Gastrocnemius medialis (tissue), 4 donors: ENCODE data around the gene SYF2. TPM values are rescaled to one million over a fixed set of nuclear protein-coding genes. Genes with fewer than 3 reads are reported as not detected.
"Not testable (repeated sequence)": the region's sequence is repeated elsewhere in the genome, so short reads cannot be mapped to it uniquely, and the experiment has no call there.

Experiments used
- ATAC-seq, 2 donors: fragments of 150-250 bp; one replicate each; pipeline ENCODE4 v1.9.1; 2016
- DNase-seq, 2 donors: peaks; one replicate each; pipeline ENCODE4 v3.0.0-alpha.2; 2019
- H3K27ac ChIP-seq, 4 donors: fragments of 200-600 bp; sonication (generic); 1 replicate in 1 of 4; 2 replicates in 3 of 4; pipeline ENCODE4 v1.5.1; 2016 to 2018; ENCODE audit warnings: mild to moderate bottlenecking in 2 of 4, moderate library complexity in 1 of 4
- H3K27me3 ChIP-seq, 3 donors: fragments of 200-600 bp; sonication (generic) in 2 of 3; 1 replicate in 1 of 3; 2 replicates in 2 of 3; pipeline versions ENCODE4 v1.5.1 to v1.6.0; 2016 to 2019; ENCODE audit warnings: mild to moderate bottlenecking in 1 of 3, moderate library complexity in 1 of 3
- H3K36me3 ChIP-seq, 2 donors: fragments of 200-600 bp; sonication (generic) in 1 of 2; one replicate each; pipeline ENCODE4 v1.5.1; 2017 to 2018
- H3K4me1 ChIP-seq, 2 donors: fragments of 200-600 bp; sonication (generic) in 1 of 2; one replicate each; pipeline ENCODE4 v1.5.1; 2016 to 2017; ENCODE audit warnings: mild to moderate bottlenecking in 2 of 2
- H3K4me3 ChIP-seq, 4 donors: fragments of 200-600 bp; sonication (generic) in 3 of 4; 1 replicate in 1 of 4; 2 replicates in 3 of 4; pipeline ENCODE4 v1.5.1; 2016 to 2019; ENCODE audit warnings: mild to moderate bottlenecking in 2 of 4
- H3K9me3 ChIP-seq, 3 donors: fragments of 200-600 bp; sonication (generic) in 2 of 3; 1 replicate in 1 of 3; 2 replicates in 2 of 3; pipeline ENCODE4 v1.5.1; 2016 to 2019
- CTCF ChIP-seq, 5 experiments: fragments of 450-650 bp in 3 of 5; fragments of 200-600 bp in 2 of 5; sonication (generic) in 2 of 5; IDR thresholded peaks in 4 of 5; conservative IDR thresholded peaks in 1 of 5; 1 replicate in 4 of 5; 2 replicates in 1 of 5; pipeline ENCODE4 v1.5.1; 2016 to 2019; ENCODE audit warnings: antibody characterized with exemption in 5 of 5, mild to moderate bottlenecking in 3 of 5, moderate library complexity in 3 of 5
- POLR2A ChIP-seq, 2 donors: fragments of 450-650 bp; IDR thresholded peaks; one replicate each; pipeline ENCODE4 v1.6.1; 2017; ENCODE audit warnings: antibody characterized with exemption in 2 of 2, mild to moderate bottlenecking in 2 of 2, moderate library complexity in 2 of 2
- in situ Hi-C, 4 donors: fragments of 200-750 bp; cut with MboI; loops; one replicate each; pipeline versions ENCODE4 v1.15.0 to v1.8.0; 2017; ENCODE audit warnings: low sequenced_read_pairs in 4 of 4
- intact Hi-C: fragments of 100-400 bp; cut with DNase I; formaldehyde crosslinking; loops from one replicate; pipeline ENCODE4 v1.15.1; 2023; ENCODE audit warnings: low total_unique reads
- total RNA-seq, 4 donors: library from RNA; depleted of rRNA; stranded (reverse); fragments of >200 nt; gene quantifications; one replicate each; pipeline versions ENCODE4 v1.1.0 to v1.2.3, GENCODE V29; 2016

Gene SYF2
- total RNA-seq, 4 donors from 2014 or later = 49.1 to 67.4 (median 58.3) TPM

GRCh38 chr1:25190260-25190659 lies 42.0 kb downstream of the SYF2 start:
- intact Hi-C loops (no loop called here), in situ Hi-C loops (no loop called here)
- peaks cover 0 to 5% (median 4%) of the 10 kb centered on the region in 3 donors for H3K27me3 ChIP-seq
- no peaks in the 10 kb centered on the region for H3K4me1 ChIP-seq
- no peak for ATAC-seq
- TF ChIP-seq POLR2A (IDR thresholded peaks at IDR 0.05) = no peak
- no peak for TF ChIP-seq CTCF (IDR thresholded peaks at IDR 0.05 in 4 of 5, conservative IDR thresholded peaks at IDR 0.05 in 1 of 5)
- H3K27ac ChIP-seq = no peak overlapping the region
- no peak overlapping the region for H3K4me3 ChIP-seq
- H3K36me3 ChIP-seq = no peaks in the 10 kb centered on the region
- no peak for DNase-seq
- no peaks in the 10 kb centered on the region for H3K9me3 ChIP-seq

- H3K36me3 ChIP-seq, H3K4me1 ChIP-seq, H3K4me3 ChIP-seq, ATAC-seq, H3K9me3 ChIP-seq, H3K27ac ChIP-seq, H3K27me3 ChIP-seq, in situ Hi-C loops, intact Hi-C loops, DNase-seq: not testable (repeated sequence)
These were observed 44.4 kb downstream of the SYF2 start for GRCh38 chr1:25187904-25188303.

- intact Hi-C loops = no loop called here
- no peaks in the 10 kb centered on the region for H3K9me3 ChIP-seq
- no peak for TF ChIP-seq CTCF (IDR thresholded peaks at IDR 0.05 in 4 of 5, conservative IDR thresholded peaks at IDR 0.05 in 1 of 5)
- no peak for TF ChIP-seq POLR2A (IDR thresholded peaks at IDR 0.05)
- ATAC-seq (no peak), DNase-seq (no peak)
- H3K27me3 ChIP-seq = no peaks in the 10 kb centered on the region
- H3K4me1 ChIP-seq = no peaks in the 10 kb centered on the region
- H3K27ac ChIP-seq = no peak overlapping the region
- no peaks in the 10 kb centered on the region for H3K36me3 ChIP-seq
- H3K4me3 ChIP-seq = no peak overlapping the region
- in situ Hi-C loops = no loop called here
These were observed 45.2 kb downstream of the SYF2 start for GRCh38 chr1:25187077-25187476.

GRCh38 chr1:25186161-25187007 lies 45.9 kb downstream of the SYF2 start:
- Histone ChIP-seq H3K36me3 (no peaks in the 10 kb centered on the region), H3K9me3 (no peaks in the 10 kb centered on the region), H3K4me3 (no peak overlapping the region), H3K27me3 (no peaks in the 10 kb centered on the region), H3K27ac (no peak overlapping the region), H3K4me1 (no peaks in the 10 kb centered on the region)
- no peak for TF ChIP-seq POLR2A (IDR thresholded peaks at IDR 0.05)
- no peak for TF ChIP-seq CTCF (IDR thresholded peaks at IDR 0.05 in 4 of 5, conservative IDR thresholded peaks at IDR 0.05 in 1 of 5)
- ATAC-seq (no peak), DNase-seq (no peak)
- in situ Hi-C loops = no loop called here
- intact Hi-C loops = no loop called here

GRCh38 chr1:25185409-25186160 lies 46.7 kb downstream of the SYF2 start:
- in situ Hi-C loops = no loop called here
- Histone ChIP-seq H3K9me3 (no peaks in the 10 kb centered on the region), H3K27me3 (no peaks in the 10 kb centered on the region), H3K36me3 (no peaks in the 10 kb centered on the region), H3K4me3 (no peak overlapping the region), H3K27ac (no peak overlapping the region), H3K4me1 (no peaks in the 10 kb centered on the region)
- ATAC-seq (no peak), DNase-seq (no peak)
- TF ChIP-seq POLR2A (IDR thresholded peaks at IDR 0.05) (no peak), CTCF (IDR thresholded peaks at IDR 0.05 in 4 of 5, conservative IDR thresholded peaks at IDR 0.05 in 1 of 5) (no peak)
- intact Hi-C loops = no loop called here
